A172 (cell line): ENCODE measurements around the gene LRRC1. TPM values are rescaled to one million over a fixed set of nuclear protein-coding genes. Genes with fewer than 3 reads are reported as not detected.
"Not testable (repeated sequence)": the region's sequence is repeated elsewhere in the genome, so short reads cannot be mapped to it uniquely, and the experiment has no call there.

Experiments
- DNase-seq: peaks from one replicate; pipeline ENCODE4 v3.0.0-alpha.2; 2015; ENCODE audit warnings: low spot score
- total RNA-seq: library from RNA; depleted of rRNA; stranded (reverse); fragments of >200 nt; shearing (Covaris generic); gene quantifications from 2 replicates; pipeline ENCODE4 v1.2.3, GENCODE V29; 2014

Gene LRRC1
- total RNA-seq, 1 experiment from 2014 or later, result 13.3 TPM

- no peak for DNase-seq
Measured at GRCh38 chr6:53792973-53793317, 1.9 kb upstream of the LRRC1 start.

GRCh38 chr6:53793318-53794136 lies 1.3 kb upstream of the LRRC1 start:
- peak; percentile 40 for DNase-seq

GRCh38 chr6:53794137-53794719 lies 577 bp upstream of the LRRC1 start:
- peak; percentile 78 for DNase-seq

GRCh38 chr6:53795340-53795701 lies 516 bp downstream of the LRRC1 start:
- DNase-seq, result no peak

GRCh38 chr6:53795702-53796450 lies 1.1 kb downstream of the LRRC1 start:
- no peak for DNase-seq

- no peak for DNase-seq
Measured at GRCh38 chr6:53796451-53796780, 1.6 kb downstream of the LRRC1 start.

- no peak for DNase-seq
Measured at GRCh38 chr6:53796791-53797190, 2.0 kb downstream of the LRRC1 start.

- DNase-seq, result no peak
Measured at GRCh38 chr6:53797304-53797703, 2.5 kb downstream of the LRRC1 start.

GRCh38 chr6:53799340-53799739 lies 4.5 kb downstream of the LRRC1 start:
- no peak for DNase-seq

GRCh38 chr6:53801022-53801421 lies 6.2 kb downstream of the LRRC1 start:
- no peak for DNase-seq

GRCh38 chr6:53802582-53802981 lies 7.8 kb downstream of the LRRC1 start:
- no peak for DNase-seq

GRCh38 chr6:53803081-53803860 lies 8.5 kb downstream of the LRRC1 start:
- no peak for DNase-seq

- no peak for DNase-seq
Measured at GRCh38 chr6:53805016-53805415, 10.2 kb downstream of the LRRC1 start.

GRCh38 chr6:53805725-53806124 lies 10.9 kb downstream of the LRRC1 start:
- no peak for DNase-seq

GRCh38 chr6:53807606-53808005 lies 12.8 kb downstream of the LRRC1 start:
- not testable (repeated sequence) for DNase-seq

GRCh38 chr6:53808302-53808881 lies 13.6 kb downstream of the LRRC1 start:
- no peak for DNase-seq

GRCh38 chr6:53809691-53810090 lies 14.9 kb downstream of the LRRC1 start:
- DNase-seq, result no peak

- peak; percentile 50 for DNase-seq
Measured at GRCh38 chr6:53811082-53811481, 16.3 kb downstream of the LRRC1 start.

GRCh38 chr6:53811746-53812145 lies 16.9 kb downstream of the LRRC1 start:
- no peak for DNase-seq

GRCh38 chr6:53813096-53813495 lies 18.3 kb downstream of the LRRC1 start:
- no peak for DNase-seq

GRCh38 chr6:53813801-53814200 lies 19.0 kb downstream of the LRRC1 start:
- no peak for DNase-seq

GRCh38 chr6:53814353-53814752 lies 19.5 kb downstream of the LRRC1 start:
- no peak for DNase-seq
